Stimulated activated CD4-positive, alpha-beta T cell treated with anti-CD3 and anti-CD28 coated beads, Interleukin-2, amount 100 ng/mL, for 48 hours (primary cell): ENCODE results near the gene NR3C1.
"Not testable (repeated sequence)": the region's sequence is repeated elsewhere in the genome, so short reads cannot be mapped to it uniquely, and the experiment has no call there.

ENCODE experiments used
- DNase-seq, 2 donors: peaks; one replicate each; pipeline ENCODE4 v3.0.0-alpha.2; 2020

The NR3C1 gene

DNA sequence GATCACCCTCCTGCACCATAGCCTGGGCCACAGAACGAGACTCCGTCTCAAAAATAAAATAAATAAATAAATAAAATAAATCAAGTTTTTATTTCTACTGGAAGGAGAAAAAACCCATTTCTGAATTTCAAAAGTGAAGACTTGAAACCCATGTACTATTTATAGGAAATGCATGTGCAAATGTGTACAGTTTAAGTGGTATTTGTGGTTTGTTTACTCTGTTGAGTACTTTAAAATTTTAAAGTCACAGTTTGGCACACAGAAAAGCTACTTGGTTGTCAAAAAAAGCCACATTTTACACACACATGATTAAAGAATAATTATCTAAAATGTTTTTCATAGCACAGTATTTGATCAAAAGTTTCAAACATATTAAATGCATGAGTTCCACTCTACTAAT, 43.6 kb downstream of the NR3C1 start:
- DNase-seq, result no peak

DNA sequence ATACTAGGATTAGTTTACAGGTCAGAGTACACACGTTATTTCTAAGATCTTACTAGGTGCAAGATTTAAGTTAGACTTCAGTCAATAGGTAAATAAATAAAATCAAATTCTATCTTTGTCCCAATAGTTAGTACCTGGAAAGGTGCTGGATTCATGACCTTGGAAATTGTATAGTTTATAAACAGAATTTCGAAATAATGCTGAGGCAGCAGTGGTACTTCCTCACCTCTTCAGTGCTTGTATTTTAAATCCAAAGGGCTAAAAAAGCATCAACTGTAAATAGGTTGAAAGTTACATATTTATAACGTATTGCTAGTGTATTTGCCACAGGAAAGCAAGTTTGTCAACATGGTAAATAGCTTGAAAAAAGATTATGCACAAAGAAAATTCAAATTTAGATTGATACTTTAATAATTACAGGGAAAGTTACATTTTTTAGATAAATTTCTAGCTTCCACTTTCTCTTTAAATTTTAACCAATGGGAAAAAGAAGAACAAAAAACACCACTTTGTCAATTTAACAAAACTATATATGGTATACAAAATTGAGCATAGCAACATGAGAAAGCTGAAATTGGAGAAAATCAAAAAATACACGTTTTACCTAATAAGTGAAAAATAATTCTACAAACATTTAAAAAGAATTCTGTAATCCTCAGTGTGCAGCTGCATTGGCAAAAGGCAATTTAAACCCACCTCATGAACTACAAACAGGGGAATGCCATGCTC, 46.5 kb downstream of the NR3C1 start:
- no peak for DNase-seq

DNA sequence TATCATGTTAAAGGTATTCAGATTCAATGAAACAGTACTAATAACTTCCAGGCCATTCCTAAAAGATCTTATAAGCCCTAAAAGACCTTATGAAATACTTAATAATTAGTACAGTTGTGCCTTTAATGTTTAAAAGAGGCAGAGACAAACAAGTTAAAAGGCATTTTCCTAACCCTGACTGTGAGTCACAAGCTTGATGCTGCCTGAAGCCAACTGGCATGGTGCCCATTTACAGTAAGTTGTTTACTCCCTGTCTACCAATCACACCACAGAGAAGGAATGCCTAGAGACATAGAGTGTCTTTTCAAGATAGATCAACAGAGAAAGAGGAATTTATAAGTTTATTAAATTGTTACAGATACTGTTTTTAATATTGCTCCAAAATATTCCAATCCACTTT, 47.8 kb downstream of the NR3C1 start:
- DNase-seq, result peak; percentile 12 to 15

DNA sequence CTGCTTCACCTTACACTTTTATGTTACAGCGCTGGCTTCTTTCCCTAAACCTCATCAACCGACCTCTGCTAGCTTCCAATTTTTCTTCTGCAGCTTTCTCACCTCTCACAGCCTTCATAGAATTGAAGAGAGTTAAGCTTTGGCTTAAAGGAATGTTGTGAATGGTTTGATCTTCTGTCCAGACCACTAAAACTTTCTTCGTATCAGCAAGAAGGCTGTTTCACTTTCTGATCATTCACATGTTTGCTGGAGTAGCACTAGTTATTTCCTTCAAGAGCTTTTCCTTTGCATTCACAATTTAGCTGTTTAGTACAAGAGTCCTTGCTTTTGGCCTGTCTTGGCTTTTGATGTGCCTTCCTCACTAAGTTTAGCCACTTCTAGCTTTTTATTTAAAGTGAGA, 49.5 kb downstream of the NR3C1 start:
- DNase-seq, result no peak

DNA sequence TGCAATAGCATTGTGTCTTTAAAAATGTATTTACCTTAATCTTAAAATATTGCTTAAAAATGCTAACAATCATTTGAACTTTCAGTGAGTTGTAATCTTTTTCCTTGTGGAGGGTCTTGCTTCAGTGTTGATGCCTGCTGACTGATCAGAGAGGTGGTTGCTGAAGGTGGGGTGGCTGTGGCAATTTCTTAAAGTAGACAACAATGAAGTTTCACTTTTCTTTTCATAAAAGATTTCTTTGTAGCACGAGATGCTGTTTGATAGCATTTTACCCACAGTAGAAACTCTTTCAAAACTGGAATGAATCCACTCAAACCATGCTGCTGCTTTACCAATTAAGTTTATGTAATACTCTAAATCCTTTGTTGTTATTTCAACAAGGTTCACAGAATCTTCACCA, 50.8 kb downstream of the NR3C1 start:
- DNase-seq, result no peak

DNA sequence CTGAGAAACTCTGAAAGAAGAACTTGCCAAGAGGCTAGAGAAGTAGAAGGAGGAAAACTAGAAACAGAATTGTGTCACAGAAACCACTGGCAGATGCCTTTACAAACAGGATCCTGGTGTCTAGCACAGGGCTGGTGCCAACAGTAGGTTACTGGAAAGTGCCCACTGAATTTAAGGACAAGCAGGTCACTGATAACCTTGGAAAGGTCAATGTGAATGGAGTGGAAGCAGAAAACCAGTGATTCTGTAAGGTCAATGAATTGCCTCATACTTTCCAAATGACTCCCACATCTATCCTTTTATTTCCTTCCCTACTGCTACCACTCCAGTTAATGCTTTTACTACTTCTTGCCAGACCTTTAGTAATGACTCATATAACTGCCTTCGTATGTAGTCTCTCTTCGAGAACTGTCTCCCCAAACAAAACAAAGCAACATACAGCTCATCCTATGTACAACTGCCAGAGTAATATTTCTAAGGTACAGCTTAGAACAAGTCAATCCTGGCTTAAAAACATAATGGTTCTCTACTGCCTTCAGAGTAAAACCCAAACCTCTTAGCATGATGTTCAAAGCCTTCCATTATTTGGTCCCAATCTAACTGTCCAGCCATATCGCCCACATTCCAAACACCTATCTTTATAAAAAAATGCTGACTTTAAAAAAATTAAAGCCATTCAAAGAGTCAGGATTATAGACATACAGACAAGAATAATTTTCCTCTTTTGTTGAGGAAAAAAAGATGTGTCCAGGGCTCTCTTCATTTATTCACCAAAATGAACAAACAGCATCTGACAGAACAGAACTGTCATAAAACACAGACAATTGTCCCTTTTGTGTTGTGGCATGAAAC, 52.5 kb downstream of the NR3C1 start:
- DNase-seq, result no peak

DNA sequence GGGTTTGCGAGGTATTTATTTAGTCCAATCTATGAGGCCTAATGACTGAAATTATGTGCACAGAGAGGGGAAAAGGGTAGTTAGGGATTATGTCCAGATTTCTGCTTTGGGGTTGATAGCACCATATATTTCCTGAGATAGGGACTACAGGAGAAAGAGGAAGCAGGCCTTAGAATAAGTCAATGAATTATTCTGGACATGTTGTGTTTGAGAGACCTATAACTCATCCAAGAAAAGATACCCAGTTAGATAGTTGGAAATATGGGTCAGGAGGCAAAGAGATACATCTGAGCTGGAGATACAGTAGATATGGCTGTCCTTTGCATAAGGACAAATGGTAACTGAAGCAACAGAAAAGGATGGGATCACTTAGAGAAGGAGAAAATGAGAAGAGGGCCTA, 53.1 kb downstream of the NR3C1 start:
- no peak for DNase-seq

DNA sequence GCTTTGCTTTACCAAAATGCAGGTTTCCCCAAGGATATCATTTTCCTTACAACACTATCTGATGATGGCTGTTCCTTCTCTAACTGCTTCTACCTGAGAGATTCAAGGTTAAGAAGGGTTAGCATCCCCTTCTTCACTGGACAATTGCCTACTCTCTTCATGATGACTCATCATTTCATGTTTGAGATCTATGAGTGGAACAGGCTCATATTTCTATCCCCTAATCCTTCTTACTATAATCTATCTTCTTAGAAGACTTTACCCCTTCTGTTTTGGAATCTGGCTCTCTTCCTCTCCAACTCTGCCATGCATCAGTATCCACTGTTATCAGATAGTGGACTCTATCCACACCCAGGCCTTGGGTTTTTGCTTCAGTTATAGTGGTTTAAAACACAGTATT, 54.3 kb downstream of the NR3C1 start:
- DNase-seq, result no peak

DNA sequence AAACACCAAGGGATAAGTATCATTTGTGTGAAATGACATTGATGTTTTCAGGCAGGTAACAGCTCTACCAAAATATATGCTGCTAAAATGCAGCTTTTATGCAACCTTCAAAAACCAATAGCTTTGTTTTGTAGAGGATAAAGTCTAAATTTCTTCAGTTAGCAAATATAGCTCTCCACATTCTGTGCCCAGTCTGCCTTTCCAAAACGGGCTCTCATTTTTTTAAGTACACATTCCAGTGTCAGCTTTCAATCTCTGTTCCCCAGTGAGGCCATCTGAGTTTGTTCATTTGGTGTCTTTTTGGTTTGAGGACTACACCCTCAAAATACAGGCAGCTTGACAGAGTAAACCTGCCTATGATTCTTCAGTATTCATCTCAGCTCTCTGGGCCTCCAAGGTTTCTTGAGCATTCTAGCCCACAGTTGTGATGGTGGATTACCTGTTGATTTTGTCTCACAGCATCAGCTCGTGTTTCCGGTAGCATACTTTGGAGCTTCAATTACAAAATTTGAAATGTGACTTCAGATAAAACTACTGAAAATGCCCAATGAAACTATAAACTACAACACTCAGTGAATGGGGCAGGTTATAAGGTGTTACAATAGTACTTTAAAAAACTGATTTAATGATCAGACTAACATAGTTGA, 55.7 kb downstream of the NR3C1 start:
- no peak for DNase-seq

DNA sequence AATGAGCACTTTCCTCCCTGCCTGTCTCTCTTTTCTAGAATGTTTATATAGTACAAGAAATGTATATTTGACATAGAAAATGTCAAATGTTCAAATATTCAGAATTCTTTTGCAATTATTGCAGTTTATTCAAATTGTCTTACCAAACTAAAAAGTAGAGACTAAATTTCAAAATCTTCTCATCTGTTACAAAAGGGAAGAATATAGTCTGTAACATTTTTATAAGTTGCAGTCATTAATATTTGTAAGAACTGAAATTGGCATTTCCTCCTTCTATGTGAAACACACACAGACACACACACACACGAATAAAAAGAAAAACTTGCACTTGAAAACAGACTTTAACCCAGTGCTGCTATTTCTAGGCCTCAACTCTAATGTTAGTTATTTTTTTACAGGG, 56.4 kb downstream of the NR3C1 start:
- no peak for DNase-seq

DNA sequence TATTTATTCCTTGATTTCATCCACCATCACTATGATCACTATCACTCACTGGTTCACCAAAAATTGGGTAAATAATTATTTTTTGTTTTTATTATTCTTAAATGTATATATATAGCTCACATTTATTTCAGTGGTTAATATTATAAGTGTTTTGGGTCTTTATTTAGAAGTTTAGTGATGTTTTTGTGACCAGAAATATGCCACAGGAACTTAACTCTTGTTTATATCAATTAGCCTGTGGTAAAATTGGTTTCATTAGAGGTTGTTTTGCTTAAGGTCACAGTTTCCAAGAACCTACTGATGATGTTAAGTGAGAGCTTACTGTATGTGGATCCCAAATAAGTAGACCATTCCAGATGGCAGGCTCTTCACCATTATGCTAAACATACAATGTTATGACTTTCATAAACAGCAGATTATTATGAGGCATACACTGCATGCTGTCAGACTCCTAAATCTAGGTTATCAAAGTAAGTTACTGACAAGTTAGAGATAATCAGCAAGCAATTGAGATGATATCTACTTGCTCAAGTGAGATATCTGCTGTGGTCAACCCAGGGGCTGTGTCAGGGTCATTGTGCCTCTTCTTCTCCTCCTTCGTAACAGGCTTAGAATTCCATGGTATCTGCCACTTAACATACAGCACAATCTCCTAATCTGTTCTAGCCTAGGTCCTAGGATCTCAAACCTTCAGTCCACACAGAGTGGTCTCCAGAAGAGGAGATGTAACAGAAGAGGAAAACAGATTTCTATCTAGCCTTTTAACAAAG, 57.6 kb downstream of the NR3C1 start:
- DNase-seq, result no peak

DNA sequence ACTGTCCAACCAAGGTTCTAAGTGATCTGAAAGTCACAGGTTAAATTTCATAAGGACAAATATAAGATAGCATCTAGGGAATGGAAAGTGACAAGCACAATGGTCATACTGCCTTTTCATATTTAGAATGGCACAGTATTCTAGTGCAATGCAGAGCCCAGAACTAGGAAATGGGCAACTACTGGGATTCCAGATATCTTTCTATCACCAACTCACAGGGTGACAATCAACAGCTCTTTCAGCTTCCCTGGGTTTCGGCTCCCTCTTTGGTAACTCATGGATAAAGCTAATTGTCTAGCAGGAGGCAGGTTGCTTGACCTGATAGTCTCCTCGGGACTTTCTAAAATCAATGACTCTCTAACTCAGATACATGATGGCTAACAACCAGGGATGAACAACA, 60.4 kb downstream of the NR3C1 start:
- DNase-seq, result no peak

DNA sequence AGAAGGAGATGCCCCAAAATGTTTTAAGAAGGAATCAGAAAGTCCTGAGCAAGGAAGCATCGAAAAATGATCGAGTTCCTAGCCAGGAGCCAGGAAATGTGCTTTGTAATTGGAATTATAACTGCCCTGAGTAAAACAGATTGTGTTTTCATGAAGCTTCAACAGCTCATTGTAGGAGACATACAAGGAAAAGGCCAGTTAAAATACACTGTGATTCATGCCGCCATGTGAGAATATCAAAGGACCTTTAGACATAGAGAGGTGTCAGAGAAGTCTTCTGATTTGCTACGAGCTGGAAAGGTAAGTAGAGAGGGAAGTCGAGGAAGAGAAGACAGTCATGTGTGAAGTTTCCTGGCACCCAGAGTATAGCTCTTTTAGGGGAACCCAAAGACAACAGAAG, 60.9 kb downstream of the NR3C1 start:
- no peak for DNase-seq

DNA sequence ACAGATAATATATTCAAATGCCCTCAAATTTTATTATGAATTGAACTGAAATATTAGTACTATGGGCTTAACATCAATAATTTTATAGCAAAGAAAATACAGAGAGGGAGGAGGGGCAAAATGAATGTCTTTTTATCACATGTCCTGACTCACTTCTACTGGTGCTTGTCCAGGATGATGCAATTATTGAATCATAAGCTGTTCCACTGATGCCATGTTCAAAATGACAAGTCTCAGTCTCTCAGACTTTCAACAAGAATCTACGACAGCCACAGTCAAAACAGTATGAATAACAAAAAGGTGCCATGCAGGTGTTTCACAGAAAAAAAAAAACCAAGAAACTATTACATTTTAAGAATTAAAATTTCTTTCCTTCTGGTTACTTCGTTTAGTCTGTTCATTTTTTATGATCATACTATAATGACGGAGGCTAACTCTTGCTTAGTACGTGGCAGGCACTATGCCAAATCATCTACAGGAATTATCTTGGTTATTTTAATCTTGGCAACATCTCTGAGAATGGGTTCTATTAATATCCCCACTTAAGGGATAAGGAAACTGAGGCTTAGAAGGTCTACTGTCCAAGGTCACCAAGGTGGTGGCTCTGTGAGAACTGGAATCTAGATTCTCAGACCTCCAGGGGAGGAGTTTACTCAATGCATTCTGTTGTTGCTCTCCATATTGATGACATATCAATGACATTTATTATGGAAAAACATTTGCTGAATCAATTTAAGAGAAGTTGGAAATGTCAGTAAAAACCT, 61.5 kb downstream of the NR3C1 start:
- no peak for DNase-seq

DNA sequence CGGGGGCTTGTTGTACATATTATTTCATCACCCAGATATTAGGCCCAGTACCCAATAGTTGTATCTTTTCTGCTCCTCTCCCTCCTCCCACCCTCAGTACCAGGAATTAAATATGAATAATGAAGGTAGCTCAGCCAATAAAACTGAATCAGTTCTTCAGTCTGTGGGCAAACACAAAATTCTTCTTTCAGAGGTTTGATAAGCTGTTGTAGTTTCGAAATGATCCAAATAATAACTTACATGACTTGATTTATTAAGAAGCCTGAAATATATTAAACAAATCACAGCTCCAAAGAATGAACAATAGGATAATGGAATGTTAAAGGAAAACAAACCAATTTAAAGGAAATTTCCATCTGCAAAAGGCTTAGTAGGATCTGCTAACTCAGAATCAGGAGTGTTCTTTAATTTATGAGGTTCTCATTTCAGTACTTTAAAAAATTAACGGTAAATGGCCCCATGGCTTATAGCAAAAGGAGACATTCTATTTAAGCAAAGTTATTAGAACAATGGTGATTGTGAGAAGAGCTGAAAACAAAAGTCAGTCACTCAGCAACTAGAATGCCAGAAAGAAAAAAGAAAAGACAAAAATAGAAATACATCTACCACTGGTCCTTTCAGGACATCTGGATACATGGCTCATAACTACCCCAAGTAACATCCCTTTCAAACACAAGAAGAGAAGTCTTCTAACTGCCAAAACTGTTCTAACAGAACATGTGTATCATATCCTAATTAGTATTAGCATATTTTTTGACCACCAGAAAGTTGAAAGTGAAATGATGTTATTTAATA, 62.4 kb downstream of the NR3C1 start:
- DNase-seq, result no peak

DNA sequence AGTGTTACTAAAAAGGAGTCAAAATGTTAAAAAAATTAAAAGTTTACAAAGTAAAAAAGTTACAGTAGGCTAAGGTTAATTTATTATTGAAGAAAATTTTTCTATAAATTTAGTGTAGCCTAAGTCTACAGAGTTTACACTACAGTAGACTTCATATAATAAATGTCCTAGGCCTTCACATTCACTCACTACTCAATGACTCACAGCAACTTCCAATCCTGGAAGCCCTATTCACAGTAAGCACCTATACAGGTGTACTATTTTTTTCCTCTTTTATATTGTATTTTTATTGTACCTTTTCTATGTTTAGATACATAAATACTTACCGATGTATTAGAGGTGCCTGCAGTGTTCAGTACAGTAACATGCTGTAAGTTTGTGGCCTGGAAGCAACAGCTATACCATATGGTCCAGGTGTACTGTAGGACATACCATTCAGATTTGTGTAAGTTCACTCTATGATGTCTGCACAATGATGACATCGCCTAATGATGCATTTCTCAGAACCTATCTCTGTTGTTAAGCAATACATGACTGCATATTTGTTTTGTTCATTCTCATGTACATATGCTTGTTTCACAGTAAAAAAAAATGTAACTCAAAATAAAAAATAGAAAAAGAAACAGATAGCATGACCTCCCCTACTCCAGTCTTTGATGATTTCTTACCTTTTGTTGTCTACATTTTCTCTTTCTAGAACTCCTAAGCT, 64.7 kb downstream of the NR3C1 start:
- DNase-seq, result no peak

DNA sequence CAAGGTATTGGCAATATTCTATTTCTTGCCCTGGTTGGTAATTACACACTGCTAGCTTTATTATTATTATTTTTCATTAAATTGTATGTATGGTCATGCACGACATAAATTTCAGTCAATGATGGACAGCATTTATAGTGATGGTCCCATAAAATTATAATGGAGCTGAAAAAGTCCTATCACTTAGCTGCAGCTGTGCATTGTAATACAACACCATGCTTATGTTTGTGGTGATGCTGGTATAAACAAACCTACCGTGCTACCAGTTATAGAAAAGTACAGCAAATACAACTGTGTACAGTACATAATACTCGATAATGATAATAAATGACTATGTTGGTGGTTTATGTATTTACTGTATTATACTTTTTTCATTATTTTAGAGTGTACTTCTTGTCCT, 65.5 kb downstream of the NR3C1 start:
- DNase-seq, result no peak

DNA sequence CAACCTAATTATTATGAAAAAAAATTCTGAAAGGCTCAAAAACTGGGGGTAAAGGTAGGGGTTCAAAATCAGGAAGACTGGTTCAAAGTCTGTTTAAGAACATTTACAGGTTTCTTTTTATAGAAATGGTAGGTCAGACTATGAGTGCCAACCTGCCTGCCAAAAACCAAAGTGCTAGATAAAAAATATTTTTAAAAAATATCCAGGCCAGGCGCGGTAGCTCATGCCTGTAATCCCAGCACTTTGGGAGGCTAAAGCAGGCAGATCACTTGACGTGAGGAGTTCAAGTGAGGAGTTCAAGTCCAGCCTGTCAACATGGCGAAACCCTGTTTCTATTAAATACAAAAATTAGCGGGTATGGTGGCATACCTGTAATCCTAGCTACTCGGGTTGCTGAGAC, 67.0 kb downstream of the NR3C1 start:
- no peak for DNase-seq

DNA sequence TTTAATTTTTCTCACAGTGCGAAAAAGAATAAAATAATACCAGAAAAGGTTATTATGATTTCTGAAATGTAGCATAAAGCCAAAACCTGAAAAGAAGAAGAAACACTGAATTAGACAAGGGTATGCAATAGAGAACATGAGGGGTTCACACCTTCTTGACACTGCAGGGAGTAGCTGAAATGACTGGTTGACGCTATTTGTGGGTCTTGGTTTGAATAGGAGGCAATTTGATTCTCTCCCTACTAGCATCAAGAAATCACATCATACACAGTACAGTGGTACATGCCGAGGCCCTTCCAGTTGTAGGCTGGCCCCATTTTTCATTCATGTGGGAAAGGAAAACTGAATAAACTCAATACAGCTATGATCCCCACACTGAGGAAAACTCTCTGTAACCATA, 68.6 kb downstream of the NR3C1 start:
- no peak for DNase-seq

DNA sequence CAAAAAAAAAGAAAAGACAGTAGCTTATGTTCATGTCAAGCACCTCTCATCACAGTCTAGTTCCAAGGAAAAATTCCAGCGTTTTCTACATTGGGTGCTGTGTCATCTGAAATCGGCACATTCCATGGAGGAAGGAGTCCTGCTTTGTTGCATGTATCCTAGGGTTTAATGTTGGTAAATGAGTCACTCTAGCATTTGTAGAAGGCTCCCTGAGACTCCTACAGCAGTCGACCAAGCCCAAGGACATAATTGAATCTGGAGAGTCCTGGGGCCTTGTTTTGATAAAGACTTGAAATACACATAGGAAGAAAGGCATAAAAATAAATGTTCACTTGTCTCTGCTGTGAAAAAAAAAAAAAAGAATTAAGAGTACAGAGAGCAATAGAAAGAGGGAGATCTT, 69.1 kb downstream of the NR3C1 start:
- not testable (repeated sequence) for DNase-seq

DNA sequence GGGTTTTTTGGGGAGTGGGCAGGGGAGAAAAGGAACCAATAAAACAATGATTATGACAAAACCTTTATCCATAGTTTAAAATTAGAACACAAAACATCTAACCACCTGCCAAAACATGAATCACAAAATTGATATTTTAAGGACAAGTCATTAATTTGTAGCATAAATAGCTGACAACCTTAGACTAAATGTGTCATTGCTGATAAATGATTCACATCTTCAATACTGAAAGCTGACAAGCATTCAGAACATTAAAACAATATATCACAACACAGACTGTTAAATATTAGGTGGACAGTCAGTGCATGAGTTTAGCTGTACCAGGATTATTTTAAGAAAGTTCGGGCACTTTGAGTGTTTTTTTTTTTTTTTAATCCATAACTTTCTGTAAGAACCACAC, 71.5 kb downstream of the NR3C1 start:
- no peak for DNase-seq
